ENCODE results near the gene QRICH2. TPM values are rescaled to one million over a fixed set of nuclear protein-coding genes. Genes with fewer than 3 reads are reported as not detected.

The QRICH2 gene
- polyA plus RNA-seq, 1 experiment, result 3.4 TPM

DNA sequence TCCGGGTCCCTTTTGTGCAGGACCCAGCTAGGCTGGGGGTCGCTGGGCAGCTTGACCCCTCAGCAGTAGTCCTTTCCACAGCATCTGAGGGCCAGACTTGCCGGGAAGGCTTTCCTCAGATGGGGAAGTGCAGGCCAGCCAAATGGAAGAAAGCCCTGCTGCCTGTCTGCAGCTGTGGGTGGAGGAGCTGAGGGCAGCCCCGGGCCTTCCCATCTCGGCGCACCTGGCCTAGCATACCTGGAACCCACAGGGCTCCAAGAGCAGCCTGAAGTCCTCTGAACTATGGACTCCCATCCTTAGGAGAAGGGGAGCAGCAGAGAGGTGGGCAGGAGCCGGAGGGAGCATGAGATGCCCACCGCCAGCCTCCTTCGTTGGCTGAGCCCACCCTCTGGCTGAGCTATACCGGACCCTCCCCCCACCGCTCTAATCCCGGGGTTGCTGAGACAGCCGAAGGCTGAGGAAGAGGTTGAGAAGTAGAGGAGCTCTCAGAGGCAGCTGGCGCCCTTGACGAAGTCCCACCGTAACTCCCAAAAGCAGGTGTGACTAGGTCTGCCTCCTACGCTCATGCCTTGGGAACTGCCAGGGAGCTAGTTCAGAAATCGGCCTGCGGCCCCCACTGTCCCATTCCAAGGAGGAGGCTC is 29.7 kb downstream of the QRICH2 start:
- ChIA-PET POLR2A (no interaction called here), CTCF (interaction anchor here (0.7 to 7.4 kb wide), 12 partner anchors 9 to 278 kb away, joined by 3 to 247 read pairs (median 12); partner anchors contain the start of genes CDK3 and UBALD2)
- Histone ChIP-seq H3K27me3 (ENCODE audit: control insufficient read depth, insufficient read depth, low read length) (no peaks in the 10 kb centered on the region), H3K4me3 (ENCODE audit: low read depth, low read length) (no peak overlapping the region), H3K36me3 (ENCODE audit: control insufficient read depth, insufficient read depth, low read length) (0 out of 2 replicates have a peak, but pooled peaks cover 1% of the 10 kb centered on the region)
- TF ChIP-seq, protein P1, sequence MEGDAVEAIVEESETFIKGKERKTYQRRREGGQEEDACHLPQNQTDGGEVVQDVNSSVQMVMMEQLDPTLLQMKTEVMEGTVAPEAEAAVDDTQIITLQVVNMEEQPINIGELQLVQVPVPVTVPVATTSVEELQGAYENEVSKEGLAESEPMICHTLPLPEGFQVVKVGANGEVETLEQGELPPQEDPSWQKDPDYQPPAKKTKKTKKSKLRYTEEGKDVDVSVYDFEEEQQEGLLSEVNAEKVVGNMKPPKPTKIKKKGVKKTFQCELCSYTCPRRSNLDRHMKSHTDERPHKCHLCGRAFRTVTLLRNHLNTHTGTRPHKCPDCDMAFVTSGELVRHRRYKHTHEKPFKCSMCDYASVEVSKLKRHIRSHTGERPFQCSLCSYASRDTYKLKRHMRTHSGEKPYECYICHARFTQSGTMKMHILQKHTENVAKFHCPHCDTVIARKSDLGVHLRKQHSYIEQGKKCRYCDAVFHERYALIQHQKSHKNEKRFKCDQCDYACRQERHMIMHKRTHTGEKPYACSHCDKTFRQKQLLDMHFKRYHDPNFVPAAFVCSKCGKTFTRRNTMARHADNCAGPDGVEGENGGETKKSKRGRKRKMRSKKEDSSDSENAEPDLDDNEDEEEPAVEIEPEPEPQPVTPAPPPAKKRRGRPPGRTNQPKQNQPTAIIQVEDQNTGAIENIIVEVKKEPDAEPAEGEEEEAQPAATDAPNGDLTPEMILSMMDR (IDR thresholded peaks at IDR 0.05; ENCODE audit: insufficient read depth, low read depth, low read length), result no peak
- DNase-seq (ENCODE audit: low read depth), result no peak

DNA sequence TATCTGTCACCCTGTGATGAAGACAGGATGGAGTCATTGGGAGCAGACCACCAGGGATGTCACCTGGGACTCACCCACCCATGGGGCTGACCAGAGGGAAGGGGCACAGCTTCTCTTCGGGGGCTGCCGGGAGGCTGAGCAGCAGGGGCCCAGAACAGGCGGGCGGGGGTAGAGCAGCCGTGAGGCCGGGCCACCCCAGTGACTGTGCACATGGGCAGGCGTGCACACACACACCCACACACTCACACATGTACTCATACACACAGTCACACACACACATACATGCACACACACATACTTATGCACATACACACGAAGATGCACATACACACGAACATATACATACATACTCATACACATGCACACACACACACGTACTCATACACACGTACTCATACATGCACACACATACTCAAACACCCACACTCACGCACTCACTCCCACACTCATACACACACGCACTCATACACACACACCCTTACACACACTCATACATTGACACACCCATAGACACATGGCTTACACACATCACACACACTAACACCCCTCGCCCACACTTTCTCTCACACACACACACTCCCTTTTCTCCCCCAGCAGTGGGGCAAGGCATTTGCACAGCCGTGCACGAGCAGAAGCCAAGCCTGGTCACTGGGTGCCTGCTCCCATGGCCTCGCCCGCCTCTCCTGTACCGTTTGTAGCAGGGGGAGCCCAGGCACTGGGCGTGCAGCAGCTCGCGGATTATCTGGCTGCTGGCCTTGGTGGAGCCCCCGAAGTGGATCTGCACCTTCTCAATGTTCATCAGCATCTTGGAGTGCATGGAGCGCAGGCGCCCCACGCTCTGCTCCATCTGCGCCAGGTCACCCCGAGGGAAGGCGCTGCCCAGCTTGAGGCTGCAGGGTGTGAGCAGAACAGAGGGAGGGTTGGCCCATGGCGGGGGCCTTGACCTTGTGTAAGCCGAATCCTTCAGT is 30.5 kb downstream of the QRICH2 start:
- Histone ChIP-seq H3K27me3 (ENCODE audit: control insufficient read depth, insufficient read depth, low read length) (no peaks in the 10 kb centered on the region), H3K36me3 (ENCODE audit: control insufficient read depth, insufficient read depth, low read length) (0 out of 2 replicates have a peak, but pooled peaks cover 1% of the 10 kb centered on the region), H3K4me3 (ENCODE audit: low read depth, low read length) (no peak overlapping the region)
- CTCF ChIA-PET, result interaction anchor here (0.7 to 7.4 kb wide), 8 partner anchors 8 to 264 kb away, joined by 3 to 247 read pairs (median 20); partner anchors contain the start of gene UBALD2
- no peak for DNase-seq (ENCODE audit: low read depth)
- POLR2A ChIA-PET, result no interaction called here
- TF ChIP-seq, protein P1 (IDR thresholded peaks at IDR 0.05; ENCODE audit: insufficient read depth, low read depth, low read length), result no peak

DNA sequence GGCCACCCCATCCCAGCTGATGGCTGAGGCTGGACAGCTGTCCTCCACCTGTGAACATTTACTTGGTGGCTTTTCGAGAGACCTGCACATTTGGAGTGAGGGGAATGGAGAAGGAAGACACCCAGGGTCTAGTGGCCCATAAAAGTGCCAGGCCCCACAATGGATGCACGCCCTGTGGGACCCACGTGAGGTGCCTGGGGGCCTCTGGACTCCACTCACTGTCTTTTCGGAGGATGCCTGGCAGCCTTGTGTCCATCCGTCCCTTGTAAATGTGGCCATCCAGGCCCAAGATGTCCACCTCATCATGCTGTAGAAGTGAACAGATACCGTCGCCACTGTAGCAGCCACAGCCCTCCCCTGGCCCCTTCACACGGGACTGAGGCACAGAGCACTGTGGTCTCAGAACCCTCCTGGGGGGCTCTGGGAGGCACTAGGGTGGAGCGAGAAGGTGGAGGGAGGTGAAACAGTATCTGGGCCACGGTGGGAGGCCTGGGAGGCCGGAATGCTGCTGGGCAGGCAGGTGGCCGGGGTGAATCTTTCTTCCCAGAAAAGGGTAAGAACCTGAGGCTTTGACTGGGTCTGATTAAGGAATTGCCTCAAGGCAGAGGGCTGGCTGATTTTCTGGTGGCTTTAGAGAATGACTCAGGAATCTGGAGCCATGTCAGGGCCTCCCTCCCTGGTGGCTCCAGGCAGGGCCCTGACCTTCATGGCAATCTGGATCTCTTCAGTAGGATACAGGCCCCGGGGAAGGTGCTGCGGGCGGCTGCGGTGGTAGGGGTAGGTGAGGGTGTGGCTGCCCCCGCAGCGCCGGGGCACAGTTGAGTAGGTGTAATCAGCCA is 31.4 kb downstream of the QRICH2 start:
- Histone ChIP-seq H3K36me3 (ENCODE audit: control insufficient read depth, insufficient read depth, low read length) (0 out of 2 replicates have a peak, but pooled peaks cover 1% of the 10 kb centered on the region), H3K4me3 (ENCODE audit: low read depth, low read length) (no peak overlapping the region), H3K27me3 (ENCODE audit: control insufficient read depth, insufficient read depth, low read length) (no peaks in the 10 kb centered on the region)
- TF ChIP-seq, protein P1 (IDR thresholded peaks at IDR 0.05; ENCODE audit: insufficient read depth, low read depth, low read length), result no peak
- DNase-seq (ENCODE audit: low read depth), result peak; percentile 34
- ChIA-PET POLR2A (no interaction called here), CTCF (interaction anchor here (1.7 kb wide), 1 partner anchor 155 kb away, joined by 5 read pairs; no protein-coding TSS in a partner anchor)

DNA sequence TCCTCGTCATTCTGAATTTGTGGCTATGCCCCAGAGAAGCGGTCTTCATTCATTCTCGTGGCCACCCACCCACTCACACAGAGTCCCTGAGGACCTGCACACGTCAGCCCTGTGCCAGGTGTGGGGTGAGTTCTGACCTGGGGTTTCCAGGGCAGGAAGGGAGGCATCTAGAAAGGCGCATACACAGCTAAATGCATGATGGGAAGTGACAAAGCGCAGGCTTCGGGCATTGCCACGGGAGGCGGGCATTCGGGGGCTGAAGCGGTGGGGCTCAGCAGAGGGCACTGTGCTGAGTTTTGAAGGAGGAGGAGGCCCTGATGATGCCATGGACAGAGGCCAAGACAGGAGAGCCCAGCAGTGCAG is 32.0 kb downstream of the QRICH2 start:
- H3K27me3 ChIP-seq (ENCODE audit: control insufficient read depth, insufficient read depth, low read length), result no peaks in the 10 kb centered on the region
- POLR2A ChIA-PET, result no interaction called here
- CTCF ChIA-PET, result interaction anchor here (1.7 kb wide), 1 partner anchor 155 kb away, joined by 5 read pairs; no protein-coding TSS in a partner anchor
- no peak for DNase-seq (ENCODE audit: low read depth)
- TF ChIP-seq, protein P1 (IDR thresholded peaks at IDR 0.05; ENCODE audit: insufficient read depth, low read depth, low read length), result no peak
- H3K4me3 ChIP-seq (ENCODE audit: low read depth, low read length), result no peak overlapping the region
- peaks cover 1% of the 10 kb centered on the region; the same call in 1 of the 2 replicates for H3K36me3 ChIP-seq (ENCODE audit: control insufficient read depth, insufficient read depth, low read length)
